GM19351 (cell line): ENCODE measurements around the gene RHOU.
"Not testable (repeated sequence)": the region's sequence is repeated elsewhere in the genome, so short reads cannot be mapped to it uniquely, and the experiment has no call there.

ENCODE experiments used
- ATAC-seq: cut with Tn5 transposase; IDR thresholded peaks from one replicate; pipeline ENCODE4 v1.9.1; 2021; ENCODE audit warnings: mild to moderate bottlenecking, moderate library complexity; ENCODE audit not compliant: unreplicated experiment

Gene RHOU

GRCh38 chr1:228734881-228735801 is at the start of gene RHOU:
TSS of gene RHOU (plus strand) at chr1:228735479. CDS start at chr1:228735743, 264 bp downstream.
- no peak for ATAC-seq

GRCh38 chr1:228687587-228687986 is 47.7 kb upstream of the RHOU start:
- no peak for ATAC-seq

GRCh38 chr1:228689255-228689654 is 46.0 kb upstream of the RHOU start:
- no peak for ATAC-seq

GRCh38 chr1:228691211-228691610 is 44.1 kb upstream of the RHOU start:
- ATAC-seq = no peak

- ATAC-seq = no peak
Observed at GRCh38 chr1:228691926-228692325, 43.4 kb upstream of the RHOU start.

- not testable (repeated sequence) for ATAC-seq
Observed at GRCh38 chr1:228694447-228694846, 40.8 kb upstream of the RHOU start.

GRCh38 chr1:228695015-228695955 is 40.0 kb upstream of the RHOU start:
- ATAC-seq = no peak

GRCh38 chr1:228697207-228698016 is 37.9 kb upstream of the RHOU start:
- no peak for ATAC-seq

- no peak for ATAC-seq
Observed at GRCh38 chr1:228698017-228698329, 37.3 kb upstream of the RHOU start.

- no peak for ATAC-seq
Observed at GRCh38 chr1:228702433-228702832, 32.8 kb upstream of the RHOU start.

- ATAC-seq = no peak
Observed at GRCh38 chr1:228706305-228706704, 29.0 kb upstream of the RHOU start.

- no peak for ATAC-seq
Observed at GRCh38 chr1:228717081-228717480, 18.2 kb upstream of the RHOU start.

- no peak for ATAC-seq
Observed at GRCh38 chr1:228721407-228721806, 13.9 kb upstream of the RHOU start.

- no peak for ATAC-seq
Observed at GRCh38 chr1:228723287-228723686, 12.0 kb upstream of the RHOU start.

GRCh38 chr1:228723921-228724320 is 11.4 kb upstream of the RHOU start:
- no peak for ATAC-seq

- no peak for ATAC-seq
Observed at GRCh38 chr1:228725178-228725577, 10.1 kb upstream of the RHOU start.

- no peak for ATAC-seq
Observed at GRCh38 chr1:228727681-228728171, 7.6 kb upstream of the RHOU start.

- no peak for ATAC-seq
Observed at GRCh38 chr1:228732426-228732825, 2.9 kb upstream of the RHOU start.

- no peak for ATAC-seq
Observed at GRCh38 chr1:228733576-228733975, 1.7 kb upstream of the RHOU start.

- ATAC-seq = no peak
Observed at GRCh38 chr1:228735871-228736586, 750 bp downstream of the RHOU start.
